Islet precursor cell (in vitro differentiated cells): ENCODE data around the gene RAB3D.
"Not testable (repeated sequence)": the region's sequence is repeated elsewhere in the genome, so short reads cannot be mapped to it uniquely, and the experiment has no call there.

Experiments used
- DNase-seq: peaks from one replicate; pipeline ENCODE4 v3.0.0-alpha.2; 2018

The RAB3D gene

GRCh38 chr19:11339254-11340098 lies at the start of gene RAB3D:
TSS of gene RAB3D (minus strand) at chr19:11339657. CDS start at chr19:11337399, 2,258 bp downstream.
- peak; percentile 97 for DNase-seq

- DNase-seq, result no peak
Measured at GRCh38 chr19:11387162-11388034, 47.9 kb upstream of the RAB3D start.

GRCh38 chr19:11384778-11385129 lies 45.3 kb upstream of the RAB3D start:
- DNase-seq, result no peak

- no peak for DNase-seq
Measured at GRCh38 chr19:11383706-11384048, 44.2 kb upstream of the RAB3D start.

- DNase-seq, result peak; percentile 91
Measured at GRCh38 chr19:11382898-11383705, 43.6 kb upstream of the RAB3D start.

- DNase-seq, result peak; percentile 99
Measured at GRCh38 chr19:11380653-11381537, 41.4 kb upstream of the RAB3D start.

- DNase-seq, result no peak
Measured at GRCh38 chr19:11379857-11380350, 40.4 kb upstream of the RAB3D start.

- not testable (repeated sequence) for DNase-seq
Measured at GRCh38 chr19:11379269-11379845, 39.9 kb upstream of the RAB3D start.

- peak; percentile 86 for DNase-seq
Measured at GRCh38 chr19:11378319-11379189, 39.1 kb upstream of the RAB3D start.

GRCh38 chr19:11377756-11378155 lies 38.3 kb upstream of the RAB3D start:
- no peak for DNase-seq

GRCh38 chr19:11377237-11377636 lies 37.8 kb upstream of the RAB3D start:
- DNase-seq, result no peak

GRCh38 chr19:11375143-11375948 lies 35.9 kb upstream of the RAB3D start:
- peak; percentile 80 for DNase-seq

GRCh38 chr19:11374433-11375142 lies 35.1 kb upstream of the RAB3D start, which contains the start of gene SWSAP1:
TSS of gene SWSAP1 (plus strand) at chr19:11374666. CDS start at chr19:11374681, 15 bp downstream.
- peak; percentile 100 for DNase-seq

- DNase-seq, result no peak
Measured at GRCh38 chr19:11373885-11374432, 34.5 kb upstream of the RAB3D start.

- peak; percentile 77 for DNase-seq
Measured at GRCh38 chr19:11373166-11373884, 33.9 kb upstream of the RAB3D start.

GRCh38 chr19:11370744-11371143 lies 31.3 kb upstream of the RAB3D start:
- no peak for DNase-seq

- no peak for DNase-seq
Measured at GRCh38 chr19:11367528-11367927, 28.1 kb upstream of the RAB3D start.
